HepG2 (cell line): ENCODE data around the gene EEFSEC. TPM values are rescaled to one million over a fixed set of nuclear protein-coding genes. Genes with fewer than 3 reads are reported as not detected.
A peak's percentile ranks its signal among the peaks of the same experiment; 100 is the strongest.

ENCODE experiments used
- DMTF1 ChIP-seq: sonication (generic); formaldehyde crosslinking; IDR thresholded peaks from 2 replicates; pipeline ENCODE4 v1.4.0; 2020; ENCODE audit warnings: mild to moderate bottlenecking, missing genetic modification reagents
- DNMT1 ChIP-seq: sonication (generic); formaldehyde crosslinking; IDR thresholded peaks from 2 replicates; pipeline ENCODE4 v1.5.1; 2020; ENCODE audit warnings: mild to moderate bottlenecking, missing genetic modification reagents
- NFIC ChIP-seq: IDR thresholded peaks from 2 replicates; pipeline ENCODE4 v1.6.1; 2012; ENCODE audit warnings: mild to moderate bottlenecking, low read length, inconsistent platforms
- PLRG1 ChIP-seq: fragments of 450-650 bp; conservative IDR thresholded peaks from 2 replicates; pipeline ENCODE4 v1.6.1; 2016
- POLR2A ChIP-seq, 2 experiments: IDR thresholded peaks; 2 replicates each; pipeline ENCODE4 v1.6.1; 2011; ENCODE audit warnings: low read depth in 2 of 2, low read length in 2 of 2, mild to moderate bottlenecking in 1 of 2, moderate library complexity in 1 of 2; ENCODE audit not compliant: insufficient read depth in 1 of 2
- SKIL ChIP-seq: sonication (generic); formaldehyde crosslinking; IDR thresholded peaks from 2 replicates; pipeline ENCODE4 v1.8.0; 2022; ENCODE audit warnings: missing genetic modification reagents, mild to moderate bottlenecking, moderate library complexity, borderline replicate concordance
- ZBTB14 ChIP-seq: sonication (generic); formaldehyde crosslinking; IDR thresholded peaks from 2 replicates; pipeline ENCODE4 v1.4.0; 2020; ENCODE audit warnings: missing genetic modification reagents
- ZBTB8A ChIP-seq: sonication (generic); formaldehyde crosslinking; IDR thresholded peaks from 2 replicates; pipeline ENCODE4 v1.4.0; 2020; ENCODE audit warnings: mild to moderate bottlenecking, low read depth, missing genetic modification reagents, borderline replicate concordance
- ZFY ChIP-seq: sonication (generic); formaldehyde crosslinking; IDR thresholded peaks from 2 replicates; pipeline ENCODE4 v1.4.0; 2020; ENCODE audit warnings: missing genetic modification reagents
- ZNF160 ChIP-seq: sonication (generic); formaldehyde crosslinking; IDR thresholded peaks from 2 replicates; pipeline ENCODE4 v1.8.0; 2022; ENCODE audit warnings: mild to moderate bottlenecking, inconsistent platforms, missing genetic modification reagents
- ZNF431 ChIP-seq: sonication (generic); formaldehyde crosslinking; IDR thresholded peaks from 2 replicates; pipeline ENCODE4 v1.9.0; 2022; ENCODE audit warnings: missing genetic modification reagents, low read depth, mild to moderate bottlenecking, borderline replicate concordance
- ZNF468 ChIP-seq: sonication (generic); formaldehyde crosslinking; IDR thresholded peaks from 2 replicates; pipeline ENCODE4 v1.8.0; 2022; ENCODE audit warnings: mild to moderate bottlenecking, moderate library complexity, missing genetic modification reagents
- polyA plus RNA-seq, 8 experiments: library from polyadenylated mRNA; depleted of rRNA in 3 of 8; stranded (reverse) in 7 of 8; unstranded in 1 of 8; fragments of >200 nt; fragmentation: Illumina TruSeq in 4 of 8; extraction: Trizol in 4 of 8; gene quantifications; 2 replicates each; pipeline versions ENCODE4 v1.2.1 to v1.2.3, GENCODE V29; 2011 to 2016; ENCODE audit warnings: low read depth in 4 of 8, missing spikeins in 1 of 8, mixed read lengths in 1 of 8; ENCODE audit not compliant: insufficient read depth in 1 of 8
- total RNA-seq, 5 experiments: library from RNA; depleted of rRNA; stranded (reverse); fragments of >200 nt; fragmentation: Illumina TruSeq; extraction: Trizol; gene quantifications; 2 replicates each; pipeline ENCODE4 v1.2.3, GENCODE V29; 2016; ENCODE audit warnings: low read depth in 1 of 5
- TF ChIP-seq, protein P1 (sequence below): sonication (generic); IDR thresholded peaks from 2 replicates; pipeline ENCODE4 v1.6.1; 2016; ENCODE audit warnings: low read depth, borderline replicate concordance
- TF ChIP-seq, protein P2 (sequence below): sonication (generic); formaldehyde crosslinking; IDR thresholded peaks from 2 replicates; pipeline ENCODE4 v1.5.1; 2020; ENCODE audit warnings: mild to moderate bottlenecking, missing genetic modification reagents, moderate library complexity
- TF ChIP-seq, protein P3 (sequence below): sonication (generic); formaldehyde crosslinking; IDR thresholded peaks from 2 replicates; pipeline ENCODE4 v1.8.1; 2023; ENCODE audit warnings: mild to moderate bottlenecking, missing genetic modification reagents, borderline replicate concordance

The EEFSEC gene
- total and polyA plus RNA-seq, 2 of the 13 experiments (the other 11 are each of a cell fraction or from before 2014, with no cell fraction given): 6.4 to 24.2 TPM

- TF ChIP-seq DMTF1 (CRISPR knock-in tag) (no peak), ZBTB14 (CRISPR knock-in tag) (no peak), ZFY (no peak), ZNF468 (CRISPR knock-in tag) (no peak), NFIC (no peak), DNMT1 (CRISPR knock-in tag) (no peak), ZBTB8A (CRISPR knock-in tag) (no peak), SKIL (CRISPR knock-in tag) (peak; percentile 86), PLRG1 (no peak), POLR2A (IDR thresholded peaks at IDR 0.05; ENCODE audit: insufficient read depth in 1 of 2, low read depth in 2 of 2, low read length in 2 of 2) (no peak), ZNF160 (CRISPR knock-in tag) (no peak), ZNF431 (no peak)
- TF ChIP-seq, protein P1, sequence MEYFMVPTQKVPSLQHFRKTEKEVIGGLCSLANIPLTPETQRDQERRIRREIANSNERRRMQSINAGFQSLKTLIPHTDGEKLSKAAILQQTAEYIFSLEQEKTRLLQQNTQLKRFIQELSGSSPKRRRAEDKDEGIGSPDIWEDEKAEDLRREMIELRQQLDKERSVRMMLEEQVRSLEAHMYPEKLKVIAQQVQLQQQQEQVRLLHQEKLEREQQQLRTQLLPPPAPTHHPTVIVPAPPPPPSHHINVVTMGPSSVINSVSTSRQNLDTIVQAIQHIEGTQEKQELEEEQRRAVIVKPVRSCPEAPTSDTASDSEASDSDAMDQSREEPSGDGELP: peak; percentile 72; the same call in 1 of the 2 replicates
- TF ChIP-seq, protein P2, sequence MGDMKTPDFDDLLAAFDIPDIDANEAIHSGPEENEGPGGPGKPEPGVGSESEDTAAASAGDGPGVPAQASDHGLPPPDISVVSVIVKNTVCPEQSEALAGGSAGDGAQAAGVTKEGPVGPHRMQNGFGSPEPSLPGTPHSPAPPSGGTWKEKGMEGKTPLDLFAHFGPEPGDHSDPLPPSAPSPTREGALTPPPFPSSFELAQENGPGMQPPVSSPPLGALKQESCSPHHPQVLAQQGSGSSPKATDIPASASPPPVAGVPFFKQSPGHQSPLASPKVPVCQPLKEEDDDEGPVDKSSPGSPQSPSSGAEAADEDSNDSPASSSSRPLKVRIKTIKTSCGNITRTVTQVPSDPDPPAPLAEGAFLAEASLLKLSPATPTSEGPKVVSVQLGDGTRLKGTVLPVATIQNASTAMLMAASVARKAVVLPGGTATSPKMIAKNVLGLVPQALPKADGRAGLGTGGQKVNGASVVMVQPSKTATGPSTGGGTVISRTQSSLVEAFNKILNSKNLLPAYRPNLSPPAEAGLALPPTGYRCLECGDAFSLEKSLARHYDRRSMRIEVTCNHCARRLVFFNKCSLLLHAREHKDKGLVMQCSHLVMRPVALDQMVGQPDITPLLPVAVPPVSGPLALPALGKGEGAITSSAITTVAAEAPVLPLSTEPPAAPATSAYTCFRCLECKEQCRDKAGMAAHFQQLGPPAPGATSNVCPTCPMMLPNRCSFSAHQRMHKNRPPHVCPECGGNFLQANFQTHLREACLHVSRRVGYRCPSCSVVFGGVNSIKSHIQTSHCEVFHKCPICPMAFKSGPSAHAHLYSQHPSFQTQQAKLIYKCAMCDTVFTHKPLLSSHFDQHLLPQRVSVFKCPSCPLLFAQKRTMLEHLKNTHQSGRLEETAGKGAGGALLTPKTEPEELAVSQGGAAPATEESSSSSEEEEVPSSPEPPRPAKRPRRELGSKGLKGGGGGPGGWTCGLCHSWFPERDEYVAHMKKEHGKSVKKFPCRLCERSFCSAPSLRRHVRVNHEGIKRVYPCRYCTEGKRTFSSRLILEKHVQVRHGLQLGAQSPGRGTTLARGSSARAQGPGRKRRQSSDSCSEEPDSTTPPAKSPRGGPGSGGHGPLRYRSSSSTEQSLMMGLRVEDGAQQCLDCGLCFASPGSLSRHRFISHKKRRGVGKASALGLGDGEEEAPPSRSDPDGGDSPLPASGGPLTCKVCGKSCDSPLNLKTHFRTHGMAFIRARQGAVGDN (CRISPR knock-in tag): peak; percentile 63
- TF ChIP-seq, protein P3, sequence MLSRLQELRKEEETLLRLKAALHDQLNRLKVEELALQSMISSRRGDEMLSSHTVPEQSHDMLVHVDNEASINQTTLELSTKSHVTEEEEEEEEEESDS (CRISPR knock-in tag): no peak
- TF ChIP-seq, all 625 proteins: peak for 87
Measured at GRCh38 chr3:128360705-128361271, 207.5 kb downstream of the EEFSEC start (continued).
